ENCODE data around the gene SLC25A13.

Gene SLC25A13

DNA sequence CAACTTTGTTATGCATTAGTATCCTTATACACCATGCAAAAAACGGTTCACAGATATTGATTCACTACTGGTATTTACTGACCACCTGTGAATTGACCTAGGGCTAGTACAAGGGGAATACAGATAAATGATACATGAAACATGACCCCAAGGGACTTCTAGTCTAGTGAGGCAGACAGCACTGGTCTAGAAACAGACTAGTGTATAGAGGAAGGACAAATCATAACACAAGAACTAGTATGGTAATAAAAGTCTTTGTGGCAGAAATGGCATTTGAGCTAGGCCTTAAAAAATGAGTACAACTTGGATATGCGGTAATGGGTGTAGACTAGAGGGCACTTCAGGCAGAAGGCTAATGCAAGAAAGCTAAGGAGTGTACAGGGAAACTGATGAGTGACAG is 86.6 kb downstream of the SLC25A13 start:
- H3K4me2 ChIP-seq (ENCODE audit: insufficient read depth, low read length, poor library complexity, severe bottlenecking): no peak overlapping the region
- H3K27ac ChIP-seq (replicated peaks; ENCODE audit: low read length): no peak overlapping the region
- no peak overlapping the region for H3K4ac ChIP-seq (ENCODE audit: low read length)
- no peaks in the 10 kb centered on the region for H3K27me3 ChIP-seq (ENCODE audit: control insufficient read depth in 3 of 3, insufficient read depth in 3 of 3, low read depth in 1 of 3, low read length in 3 of 3)
- no peaks in the 10 kb centered on the region for H3K9me3 ChIP-seq (replicated peaks in 1 of 2; ENCODE audit: control insufficient read depth in 2 of 2, insufficient read depth in 1 of 2, low read depth in 1 of 2, low read length in 2 of 2)
- H2AFZ ChIP-seq (ENCODE audit: low read length): no peak overlapping the region
- no peak overlapping the region for H2BK5ac ChIP-seq (ENCODE audit: low read length)
- no peak for DNase-seq (ENCODE audit: low spot score)
- peaks cover 6 to 22% of the 10 kb centered on the region in 2 donors for H3K36me3 ChIP-seq (replicated peaks in 1 of 2; ENCODE audit: control insufficient read depth in 2 of 2, insufficient read depth in 2 of 2, low read length in 2 of 2)
- no peak overlapping the region for H4K91ac ChIP-seq (ENCODE audit: low read depth, low read length, poor library complexity)
- H2AK5ac ChIP-seq (ENCODE audit: low read depth, low read length): no peak overlapping the region
- no CpG with 5 or more reads among the region's 2 CpGs for WGBS, 2 donors (ENCODE audit: extremely low coverage in 2 of 2, insufficient read length in 2 of 2, insufficient replicate concordance in 1 of 2)
- H3K4me1 ChIP-seq (ENCODE audit: control insufficient read depth in 2 of 2, insufficient read depth in 1 of 2, low read depth in 1 of 2, low read length in 2 of 2): peaks cover 0 to 2% of the 10 kb centered on the region in 2 donors
- no peak overlapping the region for H2BK120ac ChIP-seq (ENCODE audit: low read depth, low read length)
- H3K9ac ChIP-seq (ENCODE audit: low read depth, low read length, poor library complexity): no peak overlapping the region
- H2BK12ac ChIP-seq (ENCODE audit: low read length): no peak overlapping the region
- H3K18ac ChIP-seq (ENCODE audit: low read length): no peak overlapping the region
- H3K4me3 ChIP-seq (ENCODE audit: low read length in 2 of 2): no peak overlapping the region
- no peak overlapping the region for H2BK15ac ChIP-seq (ENCODE audit: low read length)
- H3K14ac ChIP-seq (ENCODE audit: low read length): no peak overlapping the region
- H3K79me1 ChIP-seq (ENCODE audit: low read depth, low read length): no peaks in the 10 kb centered on the region
- H4K8ac ChIP-seq (ENCODE audit: low read depth, low read length): no peak overlapping the region
- no peak overlapping the region for H3K23ac ChIP-seq (ENCODE audit: low read depth, low read length, poor library complexity)

DNA sequence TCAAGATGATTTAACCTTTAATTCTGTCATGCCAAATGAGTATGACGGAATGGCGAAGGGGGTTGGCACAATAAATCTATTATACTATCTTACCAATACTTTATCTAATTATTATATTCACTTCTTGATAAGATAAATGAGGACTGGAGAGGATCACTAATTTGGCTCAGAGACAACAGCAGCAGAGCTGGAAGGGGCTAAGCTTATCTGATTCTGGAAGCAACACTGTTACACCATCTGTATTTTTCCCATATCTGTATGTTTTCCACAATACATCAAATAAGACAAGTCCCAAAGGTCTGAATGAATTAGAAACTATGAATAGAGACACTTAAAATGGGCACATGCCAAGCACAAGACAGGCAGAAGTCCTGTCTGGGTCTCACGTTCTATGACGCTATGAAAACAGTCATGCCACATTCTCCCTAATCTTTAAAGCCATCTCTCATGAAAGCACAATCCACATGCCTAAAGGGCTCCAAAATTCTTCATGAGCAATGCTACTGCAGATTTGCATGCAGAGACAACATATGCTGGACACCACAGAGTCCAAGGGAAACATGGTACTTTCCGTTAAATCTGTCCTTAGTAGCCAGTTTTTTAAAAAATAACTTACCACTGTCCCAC is 88.3 kb downstream of the SLC25A13 start:
- Histone ChIP-seq H3K14ac (ENCODE audit: low read length) (no peak overlapping the region), H3K79me1 (ENCODE audit: low read depth, low read length) (no peaks in the 10 kb centered on the region), H4K91ac (ENCODE audit: low read depth, low read length, poor library complexity) (no peak overlapping the region), H3K4me3 (ENCODE audit: low read length in 2 of 2) (no peak overlapping the region), H2BK12ac (ENCODE audit: low read length) (no peak overlapping the region), H3K9ac (ENCODE audit: low read depth, low read length, poor library complexity) (no peak overlapping the region), H2AFZ (ENCODE audit: low read length) (no peak overlapping the region), H2BK15ac (ENCODE audit: low read length) (no peak overlapping the region), H3K27me3 (ENCODE audit: control insufficient read depth in 3 of 3, insufficient read depth in 3 of 3, low read depth in 1 of 3, low read length in 3 of 3) (no peaks in the 10 kb centered on the region), H3K4me1 (ENCODE audit: control insufficient read depth in 2 of 2, insufficient read depth in 1 of 2, low read depth in 1 of 2, low read length in 2 of 2) (peaks cover 0 to 2% of the 10 kb centered on the region in 2 donors), H2BK5ac (ENCODE audit: low read length) (no peak overlapping the region), H2AK5ac (ENCODE audit: low read depth, low read length) (no peak overlapping the region), H3K23ac (ENCODE audit: low read depth, low read length, poor library complexity) (no peak overlapping the region), H4K8ac (ENCODE audit: low read depth, low read length) (no peak overlapping the region), H2BK120ac (ENCODE audit: low read depth, low read length) (no peak overlapping the region), H3K18ac (ENCODE audit: low read length) (no peak overlapping the region), H3K4ac (ENCODE audit: low read length) (no peak overlapping the region), H3K9me3 (replicated peaks in 1 of 2; ENCODE audit: control insufficient read depth in 2 of 2, insufficient read depth in 1 of 2, low read depth in 1 of 2, low read length in 2 of 2) (peaks cover 3 to 8% of the 10 kb centered on the region in 2 donors), H3K36me3 (replicated peaks in 1 of 2; ENCODE audit: control insufficient read depth in 2 of 2, insufficient read depth in 2 of 2, low read length in 2 of 2) (peaks cover 9 to 32% of the 10 kb centered on the region in 2 donors), H3K27ac (replicated peaks; ENCODE audit: low read length) (no peak overlapping the region), H3K4me2 (ENCODE audit: insufficient read depth, low read length, poor library complexity, severe bottlenecking) (no peak overlapping the region)
- WGBS, 2 donors (ENCODE audit: extremely low coverage in 2 of 2, insufficient read length in 2 of 2, insufficient replicate concordance in 1 of 2): no CpG with 5 or more reads among the region's 5 CpGs
- DNase-seq (ENCODE audit: low spot score): no peak

GRCh38 chr7:96233084-96233483 is 88.8 kb downstream of the SLC25A13 start:
- no peak overlapping the region for H3K4ac ChIP-seq (ENCODE audit: low read length)
- H2AK5ac ChIP-seq (ENCODE audit: low read depth, low read length): no peak overlapping the region
- no peak overlapping the region for H3K18ac ChIP-seq (ENCODE audit: low read length)
- H2BK12ac ChIP-seq (ENCODE audit: low read length): no peak overlapping the region
- no peak overlapping the region for H2AFZ ChIP-seq (ENCODE audit: low read length)
- H3K36me3 ChIP-seq (replicated peaks in 1 of 2; ENCODE audit: control insufficient read depth in 2 of 2, insufficient read depth in 2 of 2, low read length in 2 of 2): peaks cover 9 to 32% of the 10 kb centered on the region in 2 donors
- H3K79me1 ChIP-seq (ENCODE audit: low read depth, low read length): no peaks in the 10 kb centered on the region
- no peak overlapping the region for H2BK120ac ChIP-seq (ENCODE audit: low read depth, low read length)
- no peak overlapping the region for H3K4me3 ChIP-seq (ENCODE audit: low read length in 2 of 2)
- no peak for DNase-seq (ENCODE audit: low spot score)
- H3K9me3 ChIP-seq (replicated peaks in 1 of 2; ENCODE audit: control insufficient read depth in 2 of 2, insufficient read depth in 1 of 2, low read depth in 1 of 2, low read length in 2 of 2): peaks cover 7 to 14% of the 10 kb centered on the region in 2 donors
- no peak overlapping the region for H3K9ac ChIP-seq (ENCODE audit: low read depth, low read length, poor library complexity)
- no peak overlapping the region for H4K91ac ChIP-seq (ENCODE audit: low read depth, low read length, poor library complexity)
- H3K27ac ChIP-seq (replicated peaks; ENCODE audit: low read length): no peak overlapping the region
- H3K23ac ChIP-seq (ENCODE audit: low read depth, low read length, poor library complexity): no peak overlapping the region
- no peak overlapping the region for H3K14ac ChIP-seq (ENCODE audit: low read length)
- H4K8ac ChIP-seq (ENCODE audit: low read depth, low read length): no peak overlapping the region
- no peak overlapping the region for H2BK5ac ChIP-seq (ENCODE audit: low read length)
- no peak overlapping the region for H2BK15ac ChIP-seq (ENCODE audit: low read length)
- no peaks in the 10 kb centered on the region for H3K27me3 ChIP-seq (ENCODE audit: control insufficient read depth in 3 of 3, insufficient read depth in 3 of 3, low read depth in 1 of 3, low read length in 3 of 3)
- no peaks in the 10 kb centered on the region for H3K4me1 ChIP-seq (ENCODE audit: control insufficient read depth in 2 of 2, insufficient read depth in 1 of 2, low read depth in 1 of 2, low read length in 2 of 2)
- no peak overlapping the region for H3K4me2 ChIP-seq (ENCODE audit: insufficient read depth, low read length, poor library complexity, severe bottlenecking)
- WGBS, 2 donors (ENCODE audit: extremely low coverage in 2 of 2, insufficient read length in 2 of 2, insufficient replicate concordance in 1 of 2): no CpG with 5 or more reads among the region's 3 CpGs

DNA sequence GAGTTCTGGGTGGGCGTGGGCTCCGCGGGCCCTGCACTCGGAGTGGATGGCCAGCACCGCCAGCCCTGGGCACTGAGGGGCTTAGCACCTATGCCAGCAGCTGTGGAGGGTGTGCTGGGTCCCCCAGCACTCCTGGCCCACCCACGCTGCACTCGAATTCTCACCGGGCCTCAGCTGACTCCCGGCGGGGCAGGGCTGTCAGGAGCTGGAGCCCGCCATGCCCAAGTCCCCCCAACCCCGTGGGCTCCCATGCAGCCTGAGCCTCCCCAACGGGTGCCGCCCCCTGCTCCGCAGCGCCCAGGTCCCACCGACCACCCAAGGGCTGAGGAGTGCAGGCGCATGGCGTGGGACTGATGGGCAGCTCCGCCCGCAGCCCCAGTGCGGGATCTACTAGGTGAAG is 93.1 kb downstream of the SLC25A13 start:
- H3K9ac ChIP-seq (ENCODE audit: low read depth, low read length, poor library complexity): no peak overlapping the region
- peaks cover 9 to 25% of the 10 kb centered on the region in 2 donors for H3K36me3 ChIP-seq (replicated peaks in 1 of 2; ENCODE audit: control insufficient read depth in 2 of 2, insufficient read depth in 2 of 2, low read length in 2 of 2)
- no peak overlapping the region for H3K4ac ChIP-seq (ENCODE audit: low read length)
- no peak overlapping the region for H2BK15ac ChIP-seq (ENCODE audit: low read length)
- H3K14ac ChIP-seq (ENCODE audit: low read length): no peak overlapping the region
- no peak overlapping the region for H2BK12ac ChIP-seq (ENCODE audit: low read length)
- no peak overlapping the region for H3K18ac ChIP-seq (ENCODE audit: low read length)
- H3K27me3 ChIP-seq (ENCODE audit: control insufficient read depth in 3 of 3, insufficient read depth in 3 of 3, low read depth in 1 of 3, low read length in 3 of 3): no peaks in the 10 kb centered on the region
- peak overlapping the region; percentile 18 for H2BK5ac ChIP-seq (ENCODE audit: low read length)
- no peak overlapping the region for H2AFZ ChIP-seq (ENCODE audit: low read length)
- H4K91ac ChIP-seq (ENCODE audit: low read depth, low read length, poor library complexity): no peak overlapping the region
- no peak overlapping the region for H2BK120ac ChIP-seq (ENCODE audit: low read depth, low read length)
- H3K4me2 ChIP-seq (ENCODE audit: insufficient read depth, low read length, poor library complexity, severe bottlenecking): no peak overlapping the region
- peaks cover 7 to 14% of the 10 kb centered on the region in 2 donors for H3K9me3 ChIP-seq (replicated peaks in 1 of 2; ENCODE audit: control insufficient read depth in 2 of 2, insufficient read depth in 1 of 2, low read depth in 1 of 2, low read length in 2 of 2)
- H2AK5ac ChIP-seq (ENCODE audit: low read depth, low read length): no peak overlapping the region
- no peak for DNase-seq (ENCODE audit: low spot score)
- no CpG with 5 or more reads among the region's 22 CpGs for whole genome bisulfite sequencing, 2 donors (ENCODE audit: extremely low coverage in 2 of 2, insufficient read length in 2 of 2, insufficient replicate concordance in 1 of 2)
- no peak overlapping the region for H3K27ac ChIP-seq (replicated peaks; ENCODE audit: low read length)
- no peak overlapping the region for H4K8ac ChIP-seq (ENCODE audit: low read depth, low read length)
- H3K23ac ChIP-seq (ENCODE audit: low read depth, low read length, poor library complexity): no peak overlapping the region
- peak overlapping the region in 1 of 2 donors; percentile 52 for H3K4me3 ChIP-seq (ENCODE audit: low read length in 2 of 2)
- H3K79me1 ChIP-seq (ENCODE audit: low read depth, low read length): no peaks in the 10 kb centered on the region
- no peaks in the 10 kb centered on the region for H3K4me1 ChIP-seq (ENCODE audit: control insufficient read depth in 2 of 2, insufficient read depth in 1 of 2, low read depth in 1 of 2, low read length in 2 of 2)
